ENCODE data around the gene SH2D4B.

The SH2D4B gene

DNA sequence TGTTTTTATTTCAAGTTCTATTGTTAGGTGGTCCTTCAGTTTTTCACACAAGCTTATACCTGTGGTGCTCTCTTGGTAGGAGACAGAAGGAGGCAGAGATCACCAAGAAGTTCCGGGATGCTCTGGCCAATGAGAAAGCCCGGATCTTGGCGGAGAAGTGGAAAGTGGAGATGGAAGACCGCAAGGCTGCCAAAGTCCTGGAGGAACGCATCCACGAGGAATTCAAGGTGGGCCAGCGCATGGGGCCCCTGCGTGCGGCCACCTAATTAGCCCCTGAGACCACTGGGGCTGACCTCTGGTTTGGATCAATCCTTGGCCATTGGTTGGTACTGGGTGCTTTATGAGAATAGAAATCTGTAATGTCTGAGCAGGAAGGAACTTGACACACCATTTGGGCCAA lies 33.6 kb downstream of the SH2D4B start:
- TF ChIP-seq, protein P1, sequence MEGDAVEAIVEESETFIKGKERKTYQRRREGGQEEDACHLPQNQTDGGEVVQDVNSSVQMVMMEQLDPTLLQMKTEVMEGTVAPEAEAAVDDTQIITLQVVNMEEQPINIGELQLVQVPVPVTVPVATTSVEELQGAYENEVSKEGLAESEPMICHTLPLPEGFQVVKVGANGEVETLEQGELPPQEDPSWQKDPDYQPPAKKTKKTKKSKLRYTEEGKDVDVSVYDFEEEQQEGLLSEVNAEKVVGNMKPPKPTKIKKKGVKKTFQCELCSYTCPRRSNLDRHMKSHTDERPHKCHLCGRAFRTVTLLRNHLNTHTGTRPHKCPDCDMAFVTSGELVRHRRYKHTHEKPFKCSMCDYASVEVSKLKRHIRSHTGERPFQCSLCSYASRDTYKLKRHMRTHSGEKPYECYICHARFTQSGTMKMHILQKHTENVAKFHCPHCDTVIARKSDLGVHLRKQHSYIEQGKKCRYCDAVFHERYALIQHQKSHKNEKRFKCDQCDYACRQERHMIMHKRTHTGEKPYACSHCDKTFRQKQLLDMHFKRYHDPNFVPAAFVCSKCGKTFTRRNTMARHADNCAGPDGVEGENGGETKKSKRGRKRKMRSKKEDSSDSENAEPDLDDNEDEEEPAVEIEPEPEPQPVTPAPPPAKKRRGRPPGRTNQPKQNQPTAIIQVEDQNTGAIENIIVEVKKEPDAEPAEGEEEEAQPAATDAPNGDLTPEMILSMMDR (IDR thresholded peaks at IDR 0.05; ENCODE audit: low read length, missing control alignments) = no peak
- DNase-seq (ENCODE audit: low read depth) = no peak
- H3K4me3 ChIP-seq (replicated peaks; ENCODE audit: low read depth, low read length) = no peak overlapping the region

DNA sequence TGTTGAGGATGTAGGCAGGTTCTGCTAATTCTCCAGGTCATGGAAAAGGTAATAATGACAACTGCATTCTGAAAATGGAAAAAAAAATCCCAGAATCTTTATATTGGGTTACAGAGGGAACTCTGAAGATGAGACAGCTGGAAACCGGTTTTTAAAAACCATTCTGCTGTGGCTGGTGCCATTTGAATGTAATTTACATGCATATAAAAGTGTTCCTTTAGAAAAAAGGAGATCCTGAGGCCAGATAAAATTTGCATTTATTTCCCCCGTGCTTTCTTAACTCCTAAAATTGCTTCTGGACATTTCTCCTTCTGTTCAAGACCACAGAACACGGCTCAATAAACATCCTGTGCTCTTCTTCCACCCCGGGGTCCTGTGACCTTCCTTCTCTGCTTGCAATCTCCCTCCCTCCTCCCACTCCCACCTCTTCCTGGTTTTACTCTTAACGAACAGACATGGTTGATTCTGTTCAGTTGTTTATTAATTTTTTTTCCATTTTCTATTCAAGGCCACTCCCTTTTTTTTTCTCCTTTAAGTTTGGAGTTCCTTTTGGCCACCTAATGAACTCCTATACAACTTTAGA lies 41.6 kb downstream of the SH2D4B start:
- no peak for DNase-seq (ENCODE audit: low read depth)
- TF ChIP-seq, protein P1 (IDR thresholded peaks at IDR 0.05; ENCODE audit: low read length, missing control alignments) = no peak
- H3K4me3 ChIP-seq (replicated peaks; ENCODE audit: low read depth, low read length) = no peak overlapping the region

DNA sequence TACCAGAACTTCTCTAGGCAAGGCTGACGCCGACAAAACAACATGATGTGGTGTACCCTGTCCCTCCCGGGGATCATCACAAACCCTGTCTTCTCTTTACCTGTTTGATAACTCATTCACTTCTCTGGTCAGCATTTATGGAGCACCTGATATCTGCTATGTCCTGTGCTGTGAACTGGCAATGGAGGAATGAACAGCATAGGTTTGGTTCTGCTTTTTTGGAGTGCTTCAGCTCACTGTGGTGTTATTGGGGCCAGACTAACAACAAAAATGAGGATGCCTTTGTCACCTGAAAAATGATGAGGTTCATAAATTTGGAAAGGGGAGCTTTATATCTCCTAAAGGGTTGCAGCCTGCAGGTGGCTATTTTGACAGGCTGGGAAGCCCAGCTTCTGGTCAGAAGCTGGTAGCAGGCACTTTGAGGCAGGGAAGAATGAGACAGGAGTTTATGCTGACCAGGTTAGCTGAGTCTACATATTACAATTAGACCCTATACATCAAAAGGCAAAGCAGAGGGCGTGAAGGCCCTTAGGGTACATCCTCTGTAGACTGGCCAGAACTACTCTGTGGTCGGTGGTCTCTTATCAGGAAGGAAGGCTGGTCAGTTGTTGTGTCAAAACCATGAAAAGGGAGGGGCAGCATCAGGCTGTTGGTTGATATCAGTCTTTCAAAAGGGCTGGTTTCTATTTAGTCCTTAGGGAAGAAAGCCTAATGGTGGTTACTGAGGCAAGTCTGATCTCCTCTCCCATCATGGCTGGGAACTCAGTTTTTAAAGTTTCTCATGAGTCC lies 42.3 kb downstream of the SH2D4B start:
- TF ChIP-seq, protein P1 (IDR thresholded peaks at IDR 0.05; ENCODE audit: low read length, missing control alignments) = no peak
- DNase-seq (ENCODE audit: low read depth) = no peak
- H3K4me3 ChIP-seq (replicated peaks; ENCODE audit: low read depth, low read length) = no peak overlapping the region

DNA sequence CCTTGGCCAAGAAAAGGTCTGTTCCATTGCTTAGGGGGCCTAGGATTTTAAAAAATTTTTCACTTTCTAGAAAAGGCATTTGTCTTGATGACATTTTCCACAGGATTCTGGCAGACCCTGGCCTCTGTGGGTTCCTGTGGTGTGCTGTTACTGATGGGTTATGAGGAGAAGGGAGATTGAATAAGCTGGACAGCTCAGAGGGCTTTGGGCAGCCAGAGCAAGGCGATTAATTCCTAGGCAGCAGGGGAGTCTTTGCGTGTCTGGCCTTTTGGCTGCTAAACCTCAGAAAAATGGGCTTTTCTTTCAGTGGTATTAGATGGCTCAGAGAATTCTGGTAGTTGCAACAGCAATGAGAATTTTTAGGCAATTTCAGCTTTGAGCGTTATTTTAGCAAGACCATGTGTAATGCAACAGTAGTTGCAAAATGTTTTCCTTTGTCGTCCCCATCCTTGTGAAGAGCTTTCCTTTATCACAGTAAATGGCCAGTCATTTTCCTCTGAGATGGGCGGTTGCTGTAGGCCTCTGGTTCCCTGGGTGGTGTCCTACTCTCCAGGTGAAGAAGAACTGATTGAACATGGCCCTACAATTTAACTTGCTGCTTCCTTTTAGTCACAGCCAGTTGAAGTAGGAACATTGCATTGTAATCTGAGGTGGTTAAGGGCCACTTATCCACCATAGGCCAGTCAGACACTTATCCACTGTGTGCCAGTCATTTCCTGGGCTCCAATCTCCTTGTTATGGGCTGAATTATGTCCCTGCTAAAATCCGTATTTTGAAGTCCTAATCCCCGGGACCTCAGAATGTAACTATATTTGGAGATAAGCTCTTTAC lies 43.2 kb downstream of the SH2D4B start:
- TF ChIP-seq, protein P1 (IDR thresholded peaks at IDR 0.05; ENCODE audit: low read length, missing control alignments) = no peak
- no peak for DNase-seq (ENCODE audit: low read depth)
- H3K4me3 ChIP-seq (replicated peaks; ENCODE audit: low read depth, low read length) = no peak overlapping the region

DNA sequence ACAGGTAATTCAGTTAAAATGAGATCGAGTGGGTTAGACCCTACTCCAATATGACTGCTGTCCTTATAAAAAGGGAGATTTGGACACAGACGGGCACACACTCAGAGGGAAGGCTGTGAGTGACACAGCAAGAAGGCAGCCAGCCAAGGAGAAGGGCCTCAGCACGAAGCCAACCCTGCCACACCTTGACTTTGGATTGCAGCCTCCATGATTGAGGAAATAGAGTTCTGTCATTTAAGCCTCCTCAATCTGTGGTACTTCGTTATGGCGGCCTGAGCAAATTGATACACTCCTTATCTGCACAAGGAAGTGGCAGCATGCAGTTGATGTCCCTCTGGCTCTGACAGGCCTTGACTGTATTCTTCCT lies 43.8 kb downstream of the SH2D4B start:
- no peak overlapping the region for H3K4me3 ChIP-seq (replicated peaks; ENCODE audit: low read depth, low read length)
- no peak for DNase-seq (ENCODE audit: low read depth)
- TF ChIP-seq, protein P1 (IDR thresholded peaks at IDR 0.05; ENCODE audit: low read length, missing control alignments) = no peak

DNA sequence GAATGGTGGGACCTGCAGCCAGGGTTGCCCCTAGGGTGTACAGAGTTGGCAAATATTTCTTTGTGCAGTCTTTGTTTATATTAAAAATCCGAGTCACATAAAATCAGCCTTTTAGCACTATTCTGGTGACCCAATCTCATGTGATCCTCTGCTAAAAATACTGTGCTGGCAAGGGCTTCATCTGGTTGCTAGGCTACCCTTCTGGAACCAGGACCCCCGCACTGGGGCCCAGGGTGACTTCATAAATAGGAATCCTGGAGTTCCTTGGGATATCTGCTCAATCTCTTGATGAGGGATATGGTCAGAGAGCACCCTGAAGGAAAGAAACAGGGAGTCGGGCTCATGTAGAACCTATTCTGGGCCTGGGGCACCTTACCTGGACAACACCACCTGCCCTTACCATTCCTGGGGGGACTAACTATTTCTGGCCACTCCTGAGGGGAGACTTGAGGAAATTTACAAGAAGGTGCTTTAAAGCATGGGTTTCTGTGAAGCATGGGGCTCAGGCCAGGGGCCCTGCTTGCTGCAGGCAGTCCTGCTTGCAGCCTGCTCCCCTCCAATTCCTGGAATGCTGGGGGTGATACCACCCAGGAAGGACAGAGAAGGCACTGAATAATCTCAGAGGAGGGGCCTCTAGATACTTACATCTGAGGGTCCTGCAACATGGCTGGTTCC lies 44.7 kb downstream of the SH2D4B start:
- TF ChIP-seq, protein P1 (IDR thresholded peaks at IDR 0.05; ENCODE audit: low read length, missing control alignments) = no peak
- H3K4me3 ChIP-seq (replicated peaks; ENCODE audit: low read depth, low read length) = no peak overlapping the region
- DNase-seq (ENCODE audit: low read depth) = no peak
